Left colon (tissue), 2 donors: ENCODE data around the gene SPACA5. TPM values are rescaled to one million over a fixed set of nuclear protein-coding genes. Genes with fewer than 3 reads are reported as not detected.

Source experiments
- total RNA-seq, 2 donors: library from RNA; stranded (reverse); fragmentation: NEBNext Ultra II Directional; extraction: Animal tissue kit (Norgen Biotek cat#: 25700); gene quantifications; one replicate each; pipeline ENCODE4 v1.2.1, GENCODE V29; 2021
- donor health status: DM: no; HTN: no; CAD: no.
- donor health status: DM: yes; HTN: yes; CAD: no.

Gene SPACA5
- total RNA-seq, 2 donors from 2014 or later = not detected

Other genes starting within 250 kb of the SPACA5 start
- gene ZNF81, start 170.1 kb upstream of the SPACA5 start, total RNA-seq = 10 to 100 TPM; 11.8 to 12.0 TPM
- 1 to 10 TPM; 3.4 TPM for gene ZNF182, start 3.0 kb upstream of the SPACA5 start, total RNA-seq
- 1 to 10 TPM; 2.5 to 3.3 TPM for gene ZNF630, start 64.7 kb downstream of the SPACA5 start, total RNA-seq
- gene SPACA5B, start 123.6 kb downstream of the SPACA5 start, total RNA-seq = not detected
- gene SSX5, start 189.8 kb downstream of the SPACA5 start, total RNA-seq = not detected
- not detected for gene SSX1, start 248.4 kb downstream of the SPACA5 start, total RNA-seq